Stimulated activated CD4-positive, alpha-beta T cell treated with anti-CD3 and anti-CD28 coated beads, Interleukin-4, amount 100 ng/mL, for 48 hours (primary cell): ENCODE data around the gene TPH2.

Source experiments
- DNase-seq, 2 donors: peaks; one replicate each; pipeline ENCODE4 v3.0.0-alpha.2; 2020; ENCODE audit warnings: low read depth in 2 of 2

The TPH2 gene

DNA sequence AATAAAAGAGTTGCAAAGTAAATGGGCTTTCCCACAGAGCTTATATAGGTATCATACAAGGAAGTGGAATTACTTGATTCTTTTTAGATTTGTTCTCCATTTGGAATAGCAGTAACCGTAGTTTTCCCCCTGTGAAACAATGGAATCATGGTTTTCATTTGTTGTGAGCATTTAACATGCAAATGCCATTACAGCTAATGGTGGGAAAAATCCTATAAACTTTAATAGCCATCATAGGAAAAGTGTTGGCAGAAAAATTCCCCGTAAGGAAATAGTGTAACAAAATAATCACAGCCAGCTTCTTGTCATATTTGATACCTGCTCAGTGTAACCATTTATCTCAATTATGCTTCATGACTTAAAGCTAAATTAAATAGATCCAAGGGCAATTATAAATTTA, 95.3 kb downstream of the TPH2 start:
- no peak for DNase-seq

DNA sequence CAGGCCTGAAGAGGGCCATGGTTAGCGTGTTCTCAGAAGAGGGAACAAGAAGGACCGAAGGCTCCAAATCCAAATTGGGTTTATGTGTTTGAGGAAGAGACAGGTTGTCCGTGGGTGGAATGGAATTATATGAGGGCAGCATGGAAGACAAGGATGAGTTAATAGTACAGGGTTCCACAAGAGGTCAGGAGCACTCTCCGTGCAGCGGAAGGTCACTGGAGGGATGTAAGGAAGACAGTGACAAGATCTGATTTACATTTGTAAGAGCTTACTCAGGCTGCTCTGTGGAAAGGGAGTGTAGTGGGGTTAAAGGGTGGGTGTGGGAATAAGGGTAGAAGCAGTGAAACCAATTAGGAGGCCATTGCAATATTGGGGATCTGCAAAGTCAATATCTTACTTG, 97.0 kb downstream of the TPH2 start:
- DNase-seq: no peak

DNA sequence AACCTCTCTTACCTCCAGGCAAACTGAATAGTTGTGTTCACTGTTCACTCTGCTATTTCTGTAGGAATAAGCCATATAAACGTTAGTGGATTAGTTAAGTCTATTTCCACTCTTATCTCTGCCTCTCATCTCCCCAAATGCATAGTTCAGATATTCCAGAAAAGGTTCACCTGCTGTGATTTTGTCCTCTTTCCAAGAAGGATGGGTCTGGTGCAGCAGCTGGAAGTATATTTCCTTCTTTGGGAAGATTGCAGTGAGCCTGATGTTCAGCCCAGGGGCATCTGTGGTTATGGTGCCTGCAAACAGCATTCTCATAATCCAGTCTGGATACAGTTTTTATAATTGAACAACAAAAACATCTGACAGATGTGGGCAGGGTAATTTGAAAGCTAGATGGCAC, 97.7 kb downstream of the TPH2 start:
- DNase-seq: no peak

GRCh38 chr12:72037006-72037795, 98.6 kb downstream of the TPH2 start:
- DNase-seq: no peak

- DNase-seq: no peak
These were observed 103.2 kb downstream of the TPH2 start for GRCh38 chr12:72041811-72042210.

- DNase-seq: no peak
These were observed 115.0 kb downstream of the TPH2 start for GRCh38 chr12:72053604-72054003.

GRCh38 chr12:72054511-72054910, 115.9 kb downstream of the TPH2 start:
- DNase-seq: no peak

DNA sequence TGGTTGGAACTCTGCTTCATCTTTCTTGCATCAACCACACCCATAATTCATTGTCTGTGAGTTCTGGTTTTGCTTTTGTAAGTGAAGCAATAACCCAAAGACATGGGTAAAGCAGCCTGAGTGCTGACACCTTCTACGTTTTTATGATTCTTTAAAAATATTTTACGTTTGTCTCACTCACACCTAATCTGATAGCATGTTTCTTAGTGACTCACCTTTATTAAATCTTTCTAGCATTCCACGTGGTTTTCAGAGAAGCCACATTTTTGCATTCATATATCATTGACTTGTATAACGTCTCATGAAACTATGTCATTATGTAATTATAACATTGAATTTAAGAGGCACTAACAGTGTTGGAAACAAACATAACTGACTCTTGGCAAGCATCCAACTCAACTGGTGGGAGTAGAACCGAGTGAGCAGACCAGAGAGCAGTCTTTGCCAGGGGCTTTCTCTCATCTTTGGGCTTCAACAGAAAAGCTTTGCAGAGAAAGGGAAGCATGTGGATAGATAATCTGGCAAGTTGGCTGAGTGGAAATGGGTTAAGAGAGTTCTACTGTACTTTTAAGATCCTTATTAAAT, 118.8 kb downstream of the TPH2 start:
- no peak for DNase-seq

DNA sequence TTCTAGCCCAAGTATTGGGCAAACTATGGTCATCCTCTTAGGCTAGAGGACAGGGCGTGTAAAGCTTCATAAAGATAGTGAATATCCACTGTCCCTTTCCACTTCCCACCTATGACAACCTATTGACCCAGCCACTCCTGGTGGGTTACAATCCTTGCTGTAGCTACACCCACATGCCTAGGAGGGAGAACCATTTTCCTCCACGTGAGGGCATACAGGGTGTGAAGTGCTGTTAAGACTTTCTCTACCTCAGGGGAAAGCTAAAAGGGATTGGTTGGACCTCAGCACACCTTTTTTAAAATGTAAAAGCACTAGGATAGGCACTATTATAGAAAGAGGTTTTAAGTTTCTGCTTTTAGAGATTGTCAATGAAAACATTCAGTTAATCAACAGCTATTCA, 124.4 kb downstream of the TPH2 start:
- no peak for DNase-seq

- no peak for DNase-seq
These were observed 132.4 kb downstream of the TPH2 start for GRCh38 chr12:72071030-72071429.

DNA sequence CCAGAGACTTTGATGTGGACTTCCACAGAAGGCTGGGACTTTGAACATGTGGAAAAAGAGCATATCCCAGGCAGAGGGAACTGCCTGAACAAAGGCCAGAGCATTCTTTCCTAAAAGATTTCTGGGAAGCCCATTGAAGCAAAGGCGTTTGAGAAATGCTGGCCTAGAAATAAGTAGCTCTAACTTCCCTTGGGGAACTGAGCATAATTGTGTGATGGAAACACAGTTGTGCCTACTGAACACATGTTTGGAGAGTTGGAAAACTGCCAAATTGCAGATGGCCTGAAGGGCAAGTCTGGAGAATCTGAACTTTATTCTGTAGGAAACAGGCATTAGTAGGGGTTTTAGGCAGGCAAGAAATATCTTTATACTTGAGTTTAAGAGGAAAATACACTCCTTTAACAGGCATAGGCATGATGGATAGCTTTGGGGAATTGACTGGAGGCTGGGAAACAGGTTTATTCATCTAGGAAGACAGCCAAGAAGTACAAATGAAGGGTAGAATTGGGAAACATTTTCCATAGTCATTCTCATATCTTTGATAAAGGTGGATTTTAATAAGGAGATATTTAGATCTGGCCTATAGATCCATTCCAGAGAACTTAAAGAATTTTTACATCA, 134.1 kb downstream of the TPH2 start:
- no peak for DNase-seq

DNA sequence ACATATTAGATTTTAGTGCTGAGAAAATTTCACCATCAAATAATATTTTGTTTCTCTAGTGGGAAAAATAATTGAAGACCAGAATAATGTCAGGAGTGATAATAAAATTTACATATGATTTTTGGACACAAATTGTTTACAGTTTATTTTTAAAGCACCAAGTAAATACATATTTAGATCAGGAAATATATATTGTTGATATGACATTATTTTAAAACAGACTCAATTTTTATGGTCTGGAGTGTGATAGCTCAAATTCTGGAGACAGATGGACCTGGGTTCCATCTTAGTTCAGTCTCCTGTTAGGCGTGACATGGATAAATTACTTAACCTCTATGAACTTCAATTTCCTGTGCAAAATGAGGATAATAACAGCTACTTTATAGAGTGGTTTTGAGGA, 135.4 kb downstream of the TPH2 start:
- no peak for DNase-seq

DNA sequence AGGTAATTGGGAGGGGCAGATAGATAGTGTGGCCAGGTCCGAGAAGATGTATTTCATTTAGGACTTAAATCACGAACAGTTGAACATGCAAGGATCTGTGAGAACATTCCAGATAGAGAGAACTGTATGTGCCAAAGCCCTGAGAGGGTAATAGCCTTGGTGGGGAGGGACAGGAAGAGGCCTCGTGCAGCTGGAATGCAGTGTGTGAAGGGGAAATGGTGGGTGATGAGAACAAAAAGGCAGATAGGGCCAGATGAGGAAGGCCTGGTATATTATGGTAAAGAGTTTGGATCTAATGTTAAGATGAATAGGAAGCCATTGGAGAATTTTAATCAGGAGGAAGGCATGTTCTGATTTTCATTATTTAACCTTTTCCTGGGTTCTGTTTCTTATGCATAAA, 136.3 kb downstream of the TPH2 start:
- no peak for DNase-seq

DNA sequence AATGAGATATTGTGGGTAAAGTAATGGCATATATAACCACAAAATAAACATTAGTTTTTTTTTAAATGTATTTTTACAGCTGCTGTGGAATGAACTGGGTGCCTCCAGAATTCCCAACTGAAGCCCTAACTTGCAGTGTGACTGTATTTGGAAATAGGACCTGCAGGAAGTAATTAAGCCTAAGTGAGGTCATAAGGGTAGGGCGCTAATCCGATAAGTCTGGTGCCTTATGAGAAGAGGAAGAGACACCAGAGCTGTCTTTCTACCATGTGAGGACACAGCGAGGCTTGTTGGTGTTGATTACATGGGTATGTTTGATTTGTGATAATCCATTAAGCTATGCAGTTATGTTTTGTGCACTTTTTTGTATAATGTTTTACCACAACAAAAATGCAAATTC, 136.8 kb downstream of the TPH2 start:
- DNase-seq: no peak

- DNase-seq: no peak
These were observed 137.4 kb downstream of the TPH2 start for GRCh38 chr12:72075891-72076557.

- no peak for DNase-seq
These were observed 137.9 kb downstream of the TPH2 start for GRCh38 chr12:72076558-72076915.

- no peak for DNase-seq
These were observed 138.6 kb downstream of the TPH2 start for GRCh38 chr12:72077111-72077820.

GRCh38 chr12:72081777-72082176, 143.1 kb downstream of the TPH2 start:
- DNase-seq: no peak
